ENCODE results near the gene SERTAD1.

SERTAD1 gene

GRCh38 chr19:40445780-40446262, 20.0 kb upstream of the SERTAD1 start:
- H3K4me3 ChIP-seq (ENCODE audit: low read depth, low read length), result no peak overlapping the region
- TF ChIP-seq CTCF (IDR thresholded peaks at IDR 0.05; ENCODE audit: low read depth, low read length) (no peak), POLR2A (IDR thresholded peaks at IDR 0.05; ENCODE audit: extremely low read depth, insufficient read length) (no peak), MYC (IDR thresholded peaks at IDR 0.05; ENCODE audit: low read depth, low read length) (no peak)
- TF ChIP-seq, protein P1, sequence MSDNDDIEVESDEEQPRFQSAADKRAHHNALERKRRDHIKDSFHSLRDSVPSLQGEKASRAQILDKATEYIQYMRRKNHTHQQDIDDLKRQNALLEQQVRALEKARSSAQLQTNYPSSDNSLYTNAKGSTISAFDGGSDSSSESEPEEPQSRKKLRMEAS (IDR thresholded peaks at IDR 0.05; ENCODE audit: low read depth, low read length), result no peak
- DNase-seq (ENCODE audit: low read depth), result no peak

GRCh38 chr19:40444825-40445312, 19.1 kb upstream of the SERTAD1 start:
- peak overlapping the region; percentile 57 for H3K4me3 ChIP-seq (ENCODE audit: low read depth, low read length)
- TF ChIP-seq POLR2A (IDR thresholded peaks at IDR 0.05; ENCODE audit: extremely low read depth, insufficient read length), result no peak
- peak; percentile 43; the same call in 1 of the 2 replicates for TF ChIP-seq MYC (IDR thresholded peaks at IDR 0.05; ENCODE audit: low read depth, low read length)
- TF ChIP-seq, protein P1 (IDR thresholded peaks at IDR 0.05; ENCODE audit: low read depth, low read length), result no peak
- peak; percentile 4 for TF ChIP-seq CTCF (IDR thresholded peaks at IDR 0.05; ENCODE audit: low read depth, low read length)
- DNase-seq (ENCODE audit: low read depth), result no peak

DNA sequence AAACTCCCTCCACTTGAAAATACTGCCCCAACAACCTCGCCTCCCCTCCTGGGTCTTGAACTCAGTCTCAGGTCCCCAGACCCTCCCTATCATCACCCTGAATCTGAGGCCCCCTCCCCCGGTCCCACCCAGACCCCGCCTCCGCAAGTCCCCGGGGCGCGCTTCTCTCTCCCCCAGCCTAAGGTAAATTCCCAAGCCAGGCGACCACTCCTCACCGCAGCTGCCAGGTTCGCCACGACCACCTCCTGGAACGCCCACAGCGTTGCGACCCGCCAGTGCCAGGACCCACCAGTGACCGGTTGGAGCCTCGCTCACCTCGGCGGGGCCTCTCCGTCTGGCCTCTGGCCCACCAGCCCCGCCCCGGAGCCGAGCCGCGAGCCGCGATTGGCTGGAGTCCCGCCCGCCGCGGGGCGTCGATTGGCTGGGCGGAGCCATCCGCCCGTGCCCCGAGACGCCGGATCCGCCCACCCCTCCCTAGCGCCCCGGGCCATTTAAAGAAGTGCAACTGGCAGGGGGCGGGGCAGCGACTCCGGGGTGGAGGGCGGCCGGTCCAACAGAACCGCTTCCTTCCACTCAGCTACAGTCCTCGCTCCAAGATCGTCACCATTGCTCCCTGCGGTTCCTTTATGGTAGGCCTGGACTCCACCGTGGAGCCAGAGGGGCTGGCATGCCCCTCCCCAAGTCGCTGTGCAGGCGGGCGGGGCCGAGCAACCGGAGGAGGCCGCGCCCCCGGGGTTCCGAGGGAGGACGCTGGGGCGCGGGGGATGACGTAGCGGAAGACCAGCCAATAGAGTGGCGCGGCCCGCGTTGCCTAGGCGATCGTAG, 18.4 kb upstream of the SERTAD1 start, which contains the start of gene SERTAD3:
TSS of gene SERTAD3 (minus strand) at position 336 of the 825 bp plus-strand sequence. CDS start 2,255 bp downstream, outside the sequence.
- peak within 1 kb of the TSS; percentile 93 for H3K4me3 ChIP-seq (ENCODE audit: low read depth, low read length)
- DNase-seq (ENCODE audit: low read depth), result peak; percentile 92
- TF ChIP-seq, protein P1 (IDR thresholded peaks at IDR 0.05; ENCODE audit: low read depth, low read length), result no peak
- TF ChIP-seq MYC (IDR thresholded peaks at IDR 0.05; ENCODE audit: low read depth, low read length) (no peak), POLR2A (IDR thresholded peaks at IDR 0.05; ENCODE audit: extremely low read depth, insufficient read length) (peak; percentile 67)

DNA sequence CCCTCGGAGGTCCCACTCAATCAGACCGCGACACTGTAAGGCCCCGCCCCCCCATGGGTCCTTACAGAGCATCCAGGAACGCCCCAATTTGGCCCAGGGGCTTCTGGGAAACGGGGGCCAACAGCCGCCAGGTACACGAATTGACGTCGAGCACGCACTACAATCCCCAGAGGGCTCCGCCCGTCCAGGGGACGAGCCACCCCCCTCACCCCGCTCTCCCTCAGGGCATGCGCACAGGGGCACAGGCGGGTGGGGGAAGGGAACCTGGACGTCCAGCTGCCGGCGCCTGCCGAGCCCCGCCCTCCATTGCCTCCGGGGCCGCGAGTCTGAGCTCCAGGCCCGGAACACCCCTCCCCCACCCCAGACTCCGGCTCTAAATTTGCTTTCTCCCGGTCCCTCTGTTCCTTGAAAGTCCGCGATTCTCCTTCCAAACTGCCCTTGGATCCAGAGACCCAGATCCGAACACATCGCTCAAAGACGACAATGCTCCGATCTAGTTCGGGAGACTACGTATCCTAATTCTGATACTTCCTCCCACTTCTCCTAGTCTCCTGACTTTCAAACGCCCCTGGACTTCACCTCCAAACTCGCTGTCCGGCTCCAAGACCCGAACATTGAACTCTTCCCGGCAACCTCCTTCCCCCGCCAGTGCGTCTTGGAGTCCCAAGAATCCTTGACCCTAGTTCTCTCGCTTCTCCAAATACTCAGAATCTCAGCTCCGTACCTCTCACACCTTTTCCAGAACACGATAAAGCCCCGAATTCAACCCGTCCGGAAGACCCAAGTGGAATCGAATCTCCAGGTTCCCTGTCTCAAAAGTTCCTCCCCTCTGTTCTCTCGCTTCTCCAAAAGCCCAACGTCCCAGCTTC, 17.6 kb upstream of the SERTAD1 start:
- H3K4me3 ChIP-seq (ENCODE audit: low read depth, low read length), result peak overlapping the region; percentile 93
- TF ChIP-seq POLR2A (IDR thresholded peaks at IDR 0.05; ENCODE audit: extremely low read depth, insufficient read length), result no peak
- TF ChIP-seq MYC (IDR thresholded peaks at IDR 0.05; ENCODE audit: low read depth, low read length), result no peak
- TF ChIP-seq, protein P1 (IDR thresholded peaks at IDR 0.05; ENCODE audit: low read depth, low read length), result peak; percentile 58
- peak; percentile 98 for DNase-seq (ENCODE audit: low read depth)

DNA sequence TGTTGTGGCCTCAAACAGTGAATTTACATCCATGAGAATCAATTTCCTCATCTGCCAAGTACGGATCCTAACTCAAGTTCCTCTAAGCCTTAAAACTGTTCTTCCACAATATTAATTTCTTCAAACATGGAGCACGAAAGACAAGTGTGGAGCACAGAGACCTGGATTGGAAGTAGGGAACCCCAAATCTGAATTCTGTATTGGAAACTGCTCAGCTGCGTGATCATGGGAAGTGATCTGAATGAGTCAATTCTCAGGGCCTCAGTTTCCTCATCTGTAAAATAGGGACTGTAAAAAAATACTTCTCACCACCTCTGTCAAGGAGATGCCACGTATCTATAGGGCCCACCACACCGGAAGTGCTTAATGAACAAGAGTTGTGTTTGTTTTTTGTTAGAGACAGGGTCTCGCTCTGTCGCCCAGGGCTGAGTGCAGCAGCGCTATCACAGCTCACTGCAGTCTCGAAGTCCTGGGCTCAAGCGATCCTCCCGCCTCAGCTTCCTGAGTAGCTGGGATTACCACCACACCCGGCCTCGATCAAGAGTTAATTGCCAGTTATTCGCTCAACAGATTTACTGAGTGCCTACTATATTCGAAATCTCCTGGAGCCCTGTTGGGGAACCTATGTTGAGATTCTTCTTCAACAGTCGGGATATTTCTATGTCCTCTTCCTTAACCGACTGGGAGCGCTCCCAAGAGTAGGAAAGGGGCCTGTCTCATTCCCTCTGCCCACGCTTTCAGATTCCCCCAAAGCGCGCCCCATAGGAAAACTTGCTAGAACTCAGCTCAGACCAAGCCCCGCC, 16.7 kb upstream of the SERTAD1 start:
- no peak for DNase-seq (ENCODE audit: low read depth)

More for the DNA sequence above, 16.7 kb upstream of the SERTAD1 start:
- TF ChIP-seq CTCF (IDR thresholded peaks at IDR 0.05; ENCODE audit: low read depth, low read length), result no peak
- no peak for TF ChIP-seq MYC (IDR thresholded peaks at IDR 0.05; ENCODE audit: low read depth, low read length)
- no peak for TF ChIP-seq POLR2A (IDR thresholded peaks at IDR 0.05; ENCODE audit: extremely low read depth, insufficient read length)
- H3K4me3 ChIP-seq (ENCODE audit: low read depth, low read length), result peak overlapping the region; percentile 64

Data from NB4 (cell line).